Activated naive CD4-positive, alpha-beta T cell treated with anti-CD3 and anti-CD28 coated beads for 36 hours (primary cell): ENCODE measurements around the gene TENT5C. TPM values are rescaled to one million over a fixed set of nuclear protein-coding genes. Genes with fewer than 3 reads are reported as not detected.
"Not testable (repeated sequence)": the region's sequence is repeated elsewhere in the genome, so short reads cannot be mapped to it uniquely, and the experiment has no call there.

Source experiments
- CTCF ChIA-PET: fragments of 350-600 bp; sonication (Branson Sonifier 250); formaldehyde crosslinking; loops from one replicate; lab custom pipeline; 2021; ENCODE audit warnings: antibody characterized with exemption; lab: Charles Lee
- DNase-seq: peaks from one replicate; pipeline ENCODE4 v3.0.0-alpha.2; 2020
- H3K27ac Mint-ChIP-seq: one replicate; pipeline ENCODE4 v1.8.0; 2021; ENCODE audit warnings: mild to moderate bottlenecking, mixed read lengths
- H3K27me3 Mint-ChIP-seq: one replicate; pipeline ENCODE4 v1.8.0; 2021; ENCODE audit warnings: low read depth, mixed read lengths
- H3K36me3 Mint-ChIP-seq: one replicate; pipeline ENCODE4 v1.8.0; 2021; ENCODE audit warnings: low read depth, mixed read lengths
- H3K4me1 Mint-ChIP-seq: one replicate; pipeline ENCODE4 v1.8.0; 2021; ENCODE audit warnings: low read depth, mixed read lengths
- H3K4me3 Mint-ChIP-seq: one replicate; pipeline ENCODE4 v1.8.0; 2021; ENCODE audit warnings: mild to moderate bottlenecking, moderate library complexity, mixed read lengths
- H3K9me3 Mint-ChIP-seq: one replicate; pipeline ENCODE4 v1.8.0; 2021; ENCODE audit warnings: mixed read lengths
- intact Hi-C: fragments of 100-400 bp; cut with micrococcal nuclease; formaldehyde crosslinking; loops from one replicate; pipeline ENCODE4 v1.15.1; 2023
- total RNA-seq, 2 experiments: library from RNA; stranded (reverse); gene quantifications; one replicate each; pipeline ENCODE4 v1.2.3, GENCODE V29; 2021

TENT5C gene
- total RNA-seq = 10 to 100 TPM; 10.7 to 11.2 TPM

- H3K9me3 Mint-ChIP-seq = no peaks in the 10 kb centered on the region
- H3K36me3 Mint-ChIP-seq = peaks cover 4% of the 10 kb centered on the region
- CTCF ChIA-PET = interaction anchor here (0.9 to 2.7 kb wide), 4 partner anchors 65 to 71 kb away, joined by 3 to 16 read pairs (median 6); no protein-coding TSS in a partner anchor
- H3K4me3 Mint-ChIP-seq = peak within 1 kb of the TSS; percentile 86
- H3K27ac Mint-ChIP-seq = peak within 1 kb of the TSS; percentile 78
- intact Hi-C loops = loop anchor here (1.0 to 10.0 kb wide), 11 partner anchors 9 to 1535 kb away; partner anchors contain the start of genes GDAP2, MAN1A2, TTF2 and WARS2
- H3K4me1 Mint-ChIP-seq = peaks cover 22% of the 10 kb centered on the region
- H3K27me3 Mint-ChIP-seq = peaks cover 2% of the 10 kb centered on the region
- peak; percentile 98 for DNase-seq
These were observed at the start of gene TENT5C for GRCh38 chr1:117605774-117606648. Gene TENT5C (plus strand): TSS chr1:117606048. CDS start chr1:117622869, 16,821 bp downstream.

- DNase-seq = no peak
- Mint-ChIP-seq H3K36me3 (no peaks in the 10 kb centered on the region), H3K27ac (no peak overlapping the region), H3K27me3 (no peaks in the 10 kb centered on the region), H3K4me3 (no peak overlapping the region), H3K4me1 (no peaks in the 10 kb centered on the region), H3K9me3 (peaks cover 5% of the 10 kb centered on the region)
- CTCF ChIA-PET = interaction anchor here (1.5 kb wide), 1 partner anchor 21 kb away, joined by 4 read pairs; no protein-coding TSS in a partner anchor
- intact Hi-C loops = no loop called here
These were observed 49.5 kb upstream of the TENT5C start for GRCh38 chr1:117556341-117556740.

GRCh38 chr1:117556976-117557375 lies 48.9 kb upstream of the TENT5C start:
- H3K9me3 Mint-ChIP-seq = peaks cover 5% of the 10 kb centered on the region
- intact Hi-C loops = no loop called here
- no peaks in the 10 kb centered on the region for H3K4me1 Mint-ChIP-seq
- H3K27ac Mint-ChIP-seq = no peak overlapping the region
- DNase-seq = no peak
- no peaks in the 10 kb centered on the region for H3K36me3 Mint-ChIP-seq
- no peaks in the 10 kb centered on the region for H3K27me3 Mint-ChIP-seq
- CTCF ChIA-PET = interaction anchor here (1.5 kb wide), 1 partner anchor 22 kb away, joined by 4 read pairs; no protein-coding TSS in a partner anchor
- H3K4me3 Mint-ChIP-seq = no peak overlapping the region

GRCh38 chr1:117558451-117558850 lies 47.4 kb upstream of the TENT5C start:
- not testable (repeated sequence) for H3K9me3 Mint-ChIP-seq, H3K36me3 Mint-ChIP-seq, H3K27me3 Mint-ChIP-seq

DNA sequence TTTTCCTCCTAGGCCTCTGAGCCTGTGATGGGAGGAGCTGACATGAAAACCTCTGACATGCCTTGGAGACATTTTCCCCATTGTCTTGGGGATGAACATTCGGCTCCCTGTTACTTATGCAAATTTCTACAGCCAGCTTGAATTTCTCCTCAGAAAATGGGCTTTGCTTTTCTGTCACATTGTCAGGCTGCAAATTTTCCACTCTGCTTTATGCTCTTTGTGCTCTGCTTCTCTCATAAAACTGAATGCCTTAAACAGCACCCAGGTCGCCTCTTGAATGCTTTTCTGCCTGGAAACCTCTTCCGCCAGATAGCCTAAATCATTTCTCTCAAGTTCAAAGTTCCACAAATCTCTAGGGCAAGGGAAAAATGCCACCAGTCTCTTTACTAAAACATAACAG lies 46.7 kb upstream of the TENT5C start:
- no peak overlapping the region for H3K4me3 Mint-ChIP-seq
- H3K4me1 Mint-ChIP-seq = no peaks in the 10 kb centered on the region
- intact Hi-C loops = no loop called here
- no peaks in the 10 kb centered on the region for H3K36me3 Mint-ChIP-seq
- CTCF ChIA-PET = no interaction called here
- H3K27ac Mint-ChIP-seq = no peak overlapping the region
- peaks cover 5% of the 10 kb centered on the region for H3K9me3 Mint-ChIP-seq
- no peak for DNase-seq
- no peaks in the 10 kb centered on the region for H3K27me3 Mint-ChIP-seq

More at GRCh38 chr1:117558451-117558850, 47.4 kb upstream of the TENT5C start:
- intact Hi-C loops, H3K4me1 Mint-ChIP-seq, H3K4me3 Mint-ChIP-seq, H3K27ac Mint-ChIP-seq: not testable (repeated sequence)
- CTCF ChIA-PET = interaction anchor here (0.5 kb wide), 1 partner anchor 37 kb away, joined by 3 read pairs; no protein-coding TSS in a partner anchor
- DNase-seq = peak; percentile 39

DNA sequence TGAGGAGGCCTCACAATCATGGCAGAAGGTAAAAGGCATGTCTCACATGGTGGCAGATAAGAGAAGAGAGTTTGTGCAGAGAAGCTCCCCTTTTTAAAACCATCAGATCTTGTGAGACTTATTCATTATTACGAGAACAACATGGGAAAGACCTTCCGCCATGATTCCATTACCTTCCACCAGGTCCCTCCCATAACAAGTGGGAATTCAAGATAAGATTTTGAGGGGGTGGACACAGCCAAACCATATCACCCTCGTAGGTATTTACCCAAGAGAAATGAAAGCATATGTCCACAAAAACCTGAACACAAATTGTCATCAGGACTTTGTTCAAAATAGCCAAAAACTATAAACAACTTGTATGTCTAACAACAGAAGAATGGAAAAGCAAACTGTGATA lies 45.9 kb upstream of the TENT5C start:
- CTCF ChIA-PET = no interaction called here
- intact Hi-C loops = no loop called here
- Mint-ChIP-seq H3K36me3 (no peaks in the 10 kb centered on the region), H3K27ac (no peak overlapping the region), H3K27me3 (no peaks in the 10 kb centered on the region), H3K4me3 (no peak overlapping the region), H3K9me3 (peaks cover 5% of the 10 kb centered on the region), H3K4me1 (no peaks in the 10 kb centered on the region)
- DNase-seq = no peak

DNA sequence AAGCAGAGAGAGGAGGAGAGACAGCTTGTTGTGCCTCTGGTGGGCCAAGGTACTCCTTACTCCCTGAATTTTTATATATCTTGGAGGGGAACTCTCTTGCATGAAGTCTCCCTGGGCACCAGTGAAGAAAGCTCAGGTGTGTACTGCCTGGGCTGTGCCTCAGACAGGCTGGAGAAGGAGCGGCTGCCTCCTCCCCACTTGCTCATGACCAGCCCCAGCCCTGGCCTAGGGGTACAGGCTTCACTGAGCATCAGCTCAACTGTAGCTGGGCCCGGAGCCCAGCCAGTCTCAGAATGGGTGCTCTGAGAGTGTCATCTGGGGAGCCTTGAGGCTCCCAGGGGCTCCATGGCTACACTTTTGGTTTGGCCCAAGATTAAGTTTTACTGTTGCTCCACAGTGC lies 44.8 kb upstream of the TENT5C start:
- no peaks in the 10 kb centered on the region for H3K4me1 Mint-ChIP-seq
- no peak overlapping the region for H3K4me3 Mint-ChIP-seq
- peaks cover 5% of the 10 kb centered on the region for H3K9me3 Mint-ChIP-seq
- no peaks in the 10 kb centered on the region for H3K36me3 Mint-ChIP-seq
- no peaks in the 10 kb centered on the region for H3K27me3 Mint-ChIP-seq
- CTCF ChIA-PET = interaction anchor here (0.8 kb wide), 1 partner anchor 27 kb away, joined by 3 read pairs; no protein-coding TSS in a partner anchor
- no peak overlapping the region for H3K27ac Mint-ChIP-seq
- intact Hi-C loops = no loop called here
- DNase-seq = no peak

DNA sequence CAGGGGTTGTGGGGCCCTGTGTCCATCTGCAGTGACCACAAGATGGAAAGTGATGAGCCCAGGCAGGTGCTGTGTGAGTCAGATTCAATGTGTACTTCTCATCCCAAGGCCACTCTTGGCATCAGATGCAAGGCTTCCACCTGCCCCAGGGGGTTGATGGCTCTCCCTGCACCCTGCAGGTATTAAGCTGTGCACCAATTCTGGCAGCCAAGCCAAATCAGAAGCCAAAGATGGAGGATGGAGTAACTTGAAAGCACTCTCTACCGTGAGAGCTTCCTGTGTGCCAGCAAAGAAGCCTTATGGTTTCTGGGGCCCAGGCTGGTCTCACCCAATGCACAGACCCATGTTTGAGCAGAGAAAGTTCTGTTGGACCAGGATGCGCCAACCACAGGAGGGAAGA lies 44.3 kb upstream of the TENT5C start:
- no peak for DNase-seq
- Mint-ChIP-seq H3K27ac (no peak overlapping the region), H3K4me1 (no peaks in the 10 kb centered on the region), H3K9me3 (peaks cover 5% of the 10 kb centered on the region), H3K4me3 (no peak overlapping the region), H3K36me3 (no peaks in the 10 kb centered on the region), H3K27me3 (no peaks in the 10 kb centered on the region)
- CTCF ChIA-PET = interaction anchor here (0.5 kb wide), 1 partner anchor 103 kb away, joined by 4 read pairs; no protein-coding TSS in a partner anchor
- intact Hi-C loops = no loop called here

DNA sequence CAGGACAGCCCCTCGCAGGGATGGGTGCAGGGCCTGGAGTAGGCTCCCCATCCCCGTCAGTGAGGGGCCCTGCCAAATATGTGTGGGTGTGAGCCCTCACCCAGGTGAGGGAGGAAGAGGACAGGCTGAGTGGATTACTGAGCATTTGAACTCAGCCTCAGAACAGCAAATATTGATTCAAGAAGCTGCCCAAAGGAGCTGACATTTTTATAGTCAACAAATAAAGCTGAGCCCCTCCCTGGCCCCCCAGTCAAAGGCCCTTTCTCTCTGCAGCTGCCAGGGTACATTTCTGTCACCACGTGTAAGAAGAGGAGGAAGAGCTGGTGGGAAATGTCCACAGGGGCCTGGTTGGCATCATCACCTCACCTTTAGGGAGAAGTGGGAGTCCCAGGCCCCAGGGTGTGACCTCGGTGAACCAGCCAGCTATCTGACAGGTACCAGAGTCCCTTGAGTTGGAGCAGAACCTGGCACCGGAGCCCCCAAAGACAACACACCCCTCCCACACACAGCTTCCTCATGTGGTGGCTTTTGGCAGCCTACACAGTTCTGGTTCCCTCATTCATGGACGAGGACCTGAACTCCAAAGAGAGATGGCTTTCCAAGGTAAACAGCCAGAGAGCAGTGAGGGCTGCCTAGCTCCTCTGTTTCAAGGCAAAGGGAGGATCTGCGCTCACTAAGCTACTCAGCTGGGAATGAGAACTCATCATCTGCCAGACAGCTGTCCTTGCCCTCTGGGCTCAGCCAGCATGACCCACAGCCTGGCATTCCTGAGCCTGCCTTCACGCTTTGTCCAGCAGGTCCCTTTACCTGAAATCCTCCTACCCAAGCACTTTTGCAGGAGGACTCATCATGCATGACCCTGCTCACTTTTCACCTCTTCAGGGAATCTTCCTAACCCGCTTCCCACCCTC lies 43.0 kb upstream of the TENT5C start:
- intact Hi-C loops = no loop called here
- CTCF ChIA-PET = no interaction called here
- Mint-ChIP-seq H3K4me1 (no peaks in the 10 kb centered on the region), H3K27ac (no peak overlapping the region), H3K4me3 (no peak overlapping the region), H3K27me3 (no peaks in the 10 kb centered on the region), H3K9me3 (peaks cover 5% of the 10 kb centered on the region), H3K36me3 (no peaks in the 10 kb centered on the region)
- no peak for DNase-seq

DNA sequence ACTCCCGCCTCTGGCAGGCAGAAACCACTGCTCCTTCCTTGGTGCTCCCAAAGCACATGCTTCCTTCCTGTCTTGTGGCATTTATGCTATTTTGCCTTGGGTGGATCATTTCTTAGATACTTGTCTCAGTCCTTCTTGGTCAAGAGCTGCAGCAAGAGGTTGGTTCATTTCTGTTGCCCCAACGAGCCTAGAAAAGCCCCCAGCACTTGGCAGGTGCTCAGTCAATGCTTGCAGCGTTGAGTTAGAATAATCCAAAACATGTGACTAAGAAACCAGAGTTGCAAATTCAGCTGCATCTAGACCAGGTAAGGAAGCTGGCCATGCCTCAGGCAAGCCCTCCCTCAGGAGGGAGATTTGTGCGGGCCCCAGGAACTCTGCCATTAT lies 42.4 kb upstream of the TENT5C start:
- Mint-ChIP-seq H3K9me3 (peaks cover 5% of the 10 kb centered on the region), H3K27me3 (no peaks in the 10 kb centered on the region), H3K36me3 (no peaks in the 10 kb centered on the region), H3K27ac (no peak overlapping the region), H3K4me1 (no peaks in the 10 kb centered on the region), H3K4me3 (no peak overlapping the region)
- intact Hi-C loops = no loop called here
- DNase-seq = no peak
- CTCF ChIA-PET = interaction anchor here (0.9 kb wide), 1 partner anchor 195 kb away, joined by 3 read pairs; no protein-coding TSS in a partner anchor

- no peak for DNase-seq
- H3K36me3 Mint-ChIP-seq = no peaks in the 10 kb centered on the region
- no peak overlapping the region for H3K4me3 Mint-ChIP-seq
- CTCF ChIA-PET = interaction anchor here (0.9 to 1.3 kb wide), 2 partner anchors 18 to 194 kb away, joined by 3 read pairs; no protein-coding TSS in a partner anchor
- intact Hi-C loops = no loop called here
- H3K27ac Mint-ChIP-seq = no peak overlapping the region
- no peaks in the 10 kb centered on the region for H3K4me1 Mint-ChIP-seq
- peaks cover under 1% of the 10 kb centered on the region for H3K9me3 Mint-ChIP-seq
- H3K27me3 Mint-ChIP-seq = no peaks in the 10 kb centered on the region
These were observed 41.4 kb upstream of the TENT5C start for GRCh38 chr1:117564227-117565075.
